HepG2 (cell line): Measurements from ENCODE around the gene CFAP221.

Source experiments
- PRDM4 ChIP-seq: sonication (generic); formaldehyde crosslinking; IDR thresholded peaks from 2 replicates; pipeline ENCODE4 v1.9.0; 2021; ENCODE audit warnings: missing genetic modification reagents, borderline replicate concordance
- RBAK ChIP-seq: sonication (generic); formaldehyde crosslinking; IDR thresholded peaks from 2 replicates; pipeline ENCODE4 v1.5.1; 2020; ENCODE audit warnings: mild to moderate bottlenecking, missing genetic modification reagents
- STAT5B ChIP-seq: sonication (generic); formaldehyde crosslinking; IDR thresholded peaks from 2 replicates; pipeline ENCODE4 v1.4.0; 2020; ENCODE audit warnings: missing genetic modification reagents
- ZNF121 ChIP-seq: sonication (generic); formaldehyde crosslinking; IDR thresholded peaks from 2 replicates; pipeline ENCODE4 v1.5.0; 2020; ENCODE audit warnings: mild to moderate bottlenecking, missing genetic modification reagents
- ZNF660 ChIP-seq: sonication (generic); formaldehyde crosslinking; IDR thresholded peaks from 2 replicates; pipeline ENCODE4 v1.5.1; 2020; ENCODE audit warnings: mild to moderate bottlenecking, low read depth, missing genetic modification reagents, borderline replicate concordance
- TF ChIP-seq, protein P1 (sequence below), 2 experiments: sonication (generic) in 1 of 2; formaldehyde crosslinking in 1 of 2; IDR thresholded peaks; 2 replicates each; pipeline versions ENCODE4 v1.5.1 to v1.6.1; 2011 to 2020; ENCODE audit warnings: borderline replicate concordance in 1 of 2, low read depth in 1 of 2, low read length in 1 of 2, mild to moderate bottlenecking in 1 of 2, missing genetic modification reagents in 1 of 2, moderate library complexity in 1 of 2

DNA sequence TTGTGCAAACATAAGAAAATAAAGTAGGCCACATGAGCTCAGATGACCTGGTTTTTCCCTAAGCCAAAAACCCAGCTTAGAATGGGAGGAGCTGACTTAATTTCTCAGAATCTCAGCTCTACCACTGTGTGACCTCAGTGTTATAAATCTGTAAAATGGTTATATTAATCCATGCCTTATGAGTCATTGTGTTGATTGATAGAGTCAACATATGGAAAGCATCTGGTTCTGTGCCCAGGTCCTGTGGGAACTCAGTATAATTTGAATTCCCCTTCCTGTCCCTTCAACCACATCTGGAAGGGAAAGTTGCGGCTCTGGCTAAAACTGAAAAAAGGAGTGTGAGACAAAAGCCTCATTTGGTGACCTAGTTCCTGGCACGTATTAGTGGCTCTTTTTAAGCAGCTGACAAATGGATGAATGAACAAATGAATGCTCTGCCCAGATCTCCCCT lies 160.4 kb downstream of the CFAP221 start:
- TF ChIP-seq RBAK (CRISPR knock-in tag) (no peak), ZNF121 (CRISPR knock-in tag) (no peak), PRDM4 (no peak), ZNF660 (CRISPR knock-in tag) (no peak), STAT5B (CRISPR knock-in tag) (no peak)
- TF ChIP-seq, protein P1, sequence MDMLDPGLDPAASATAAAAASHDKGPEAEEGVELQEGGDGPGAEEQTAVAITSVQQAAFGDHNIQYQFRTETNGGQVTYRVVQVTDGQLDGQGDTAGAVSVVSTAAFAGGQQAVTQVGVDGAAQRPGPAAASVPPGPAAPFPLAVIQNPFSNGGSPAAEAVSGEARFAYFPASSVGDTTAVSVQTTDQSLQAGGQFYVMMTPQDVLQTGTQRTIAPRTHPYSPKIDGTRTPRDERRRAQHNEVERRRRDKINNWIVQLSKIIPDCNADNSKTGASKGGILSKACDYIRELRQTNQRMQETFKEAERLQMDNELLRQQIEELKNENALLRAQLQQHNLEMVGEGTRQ (IDR thresholded peaks at IDR 0.05; ENCODE audit: low read depth, low read length): no peak
- TF ChIP-seq, protein P1 (CRISPR knock-in tag; IDR thresholded peaks at IDR 0.05; ENCODE audit: borderline replicate concordance): no peak
